K562 (cell line): ENCODE measurements around the gene MAK. TPM values are rescaled to one million over a fixed set of nuclear protein-coding genes. Genes with fewer than 3 reads are reported as not detected.

Experiments
- ARID2 ChIP-seq: fragments of 450-650 bp; IDR thresholded peaks from 2 replicates; pipeline ENCODE4 v1.6.1; 2017; ENCODE audit warnings: antibody characterized with exemption, mild to moderate bottlenecking
- CCNT2 ChIP-seq: IDR thresholded peaks from 2 replicates; pipeline ENCODE4 v1.6.1; 2011; ENCODE audit warnings: borderline replicate concordance, low read depth, mild to moderate bottlenecking, moderate library complexity, mixed read lengths, low read length; ENCODE audit not compliant: insufficient read length; ENCODE audit errors: extremely low read depth
- CREB1 ChIP-seq, 2 experiments: sonication (generic) in 1 of 2; formaldehyde crosslinking in 1 of 2; IDR thresholded peaks; 2 replicates each; pipeline versions ENCODE4 v1.6.1 to v1.8.0; 2012 to 2022; ENCODE audit warnings: inconsistent platforms in 1 of 2, mild to moderate bottlenecking in 1 of 2, missing genetic modification reagents in 1 of 2, moderate library complexity in 1 of 2
- FOXA3 ChIP-seq, 2 experiments: fragments of 450-650 bp in 1 of 2; sonication (generic) in 1 of 2; formaldehyde crosslinking; IDR thresholded peaks in 1 of 2; conservative IDR thresholded peaks in 1 of 2; 2 replicates each; pipeline versions ENCODE4 v1.4.0 to v1.8.0; 2020 to 2022; ENCODE audit warnings: mild to moderate bottlenecking in 2 of 2, missing genetic modification reagents in 1 of 2
- GABPA ChIP-seq: fragments of 200-800 bp; sonication (Bioruptor generic); conservative IDR thresholded peaks from 2 replicates; pipeline ENCODE4 v1.6.1; 2016; ENCODE audit warnings: low read depth, missing genetic modification characterization, missing compliant biosample characterization
- JUND ChIP-seq, 2 experiments: IDR thresholded peaks; 2 replicates in 1 of 2; 3 replicates in 1 of 2; pipeline ENCODE4 v1.6.1; 2011; ENCODE audit warnings: borderline replicate concordance in 2 of 2, low read depth in 2 of 2, low read length in 2 of 2, improper control_type of control experiment in 1 of 2, missing biosample characterization in 1 of 2, missing genetic modification characterization in 1 of 2, missing genetic modification reagents in 1 of 2
- MAFK ChIP-seq: IDR thresholded peaks from 2 replicates; pipeline ENCODE4 v1.6.1; 2011; ENCODE audit warnings: low read length, improper control_type of control experiment
- MCM3 ChIP-seq: fragments of 450-650 bp; IDR thresholded peaks from 2 replicates; pipeline ENCODE4 v1.6.1; 2016
- MCM7 ChIP-seq, 2 experiments: fragments of 450-650 bp; IDR thresholded peaks; 2 replicates each; pipeline ENCODE4 v1.6.1; 2016 to 2018
- NFE2 ChIP-seq: IDR thresholded peaks from 2 replicates; pipeline ENCODE4 v1.6.1; 2014; ENCODE audit warnings: antibody characterized with exemption, low read depth
- TAF1 ChIP-seq: IDR thresholded peaks from 2 replicates; pipeline ENCODE4 v1.6.1; 2011; ENCODE audit warnings: mild to moderate bottlenecking, low read length, moderate library complexity; ENCODE audit not compliant: insufficient read depth, control insufficient read depth, severe bottlenecking; ENCODE audit errors: extremely low read depth
- TBP ChIP-seq: optimal IDR thresholded peaks from 2 replicates; pipeline ENCODE3; 2011; ENCODE audit warnings: low read depth, low read length, improper control_type of control experiment
- ZNF224 ChIP-seq: sonication (generic); formaldehyde crosslinking; IDR thresholded peaks from 2 replicates; pipeline ENCODE4 v1.8.0; 2022; ENCODE audit warnings: mild to moderate bottlenecking, missing genetic modification reagents
- ZNF311 ChIP-seq: fragments of 250-450 bp; sonication (Bioruptor Pico); IDR thresholded peaks from 2 replicates; pipeline ENCODE4 v1.4.0; 2020; ENCODE audit warnings: mild to moderate bottlenecking, moderate library complexity
- ZNF316 ChIP-seq: fragments of 450-650 bp; IDR thresholded peaks from 2 replicates; pipeline ENCODE4 v1.6.1; 2016
- ZNF561 ChIP-seq: fragments of 450-650 bp; formaldehyde crosslinking; conservative IDR thresholded peaks from 2 replicates; pipeline ENCODE4 v1.4.0; 2020; ENCODE audit warnings: mild to moderate bottlenecking, moderate library complexity
- polyA plus RNA-seq, 8 experiments: library from polyadenylated mRNA; depleted of rRNA in 4 of 8; stranded (reverse) in 5 of 8; unstranded in 3 of 8; fragments of >200 nt; fragmentation: Nextera tagmentation in 2 of 8; fragmentation: Illumina TruSeq in 1 of 8; extraction: Ambion mirVana in 2 of 8; extraction: Trizol in 1 of 8; gene quantifications; 2 replicates each; pipeline versions ENCODE4 v1.2.1 to v1.2.3, GENCODE V29; 2011 to 2014; ENCODE audit warnings: inconsistent platforms in 1 of 8, missing spikeins in 1 of 8
- total RNA-seq, 7 experiments: library from RNA; depleted of rRNA in 6 of 7; stranded (reverse); fragments of >200 nt in 6 of 7; fragmentation: Illumina TruSeq in 2 of 7; extraction: Trizol in 2 of 7; gene quantifications; 2 replicates each; pipeline versions ENCODE4 v1.2.1 to v1.2.3, GENCODE V29; 2011 to 2021; ENCODE audit warnings: low replicate concordance in 1 of 7
- TF ChIP-seq, protein P1 (sequence below), 2 experiments: fragments of 450-650 bp in 1 of 2; sonication (generic) in 1 of 2; formaldehyde crosslinking; conservative IDR thresholded peaks; 2 replicates each; pipeline versions ENCODE4 v1.4.0 to v1.8.1; 2020 to 2022; ENCODE audit warnings: mild to moderate bottlenecking in 1 of 2, missing genetic modification reagents in 1 of 2
- TF ChIP-seq, protein P2 (sequence below), 3 experiments: IDR thresholded peaks in 2 of 3; conservative IDR thresholded peaks in 1 of 3; 2 replicates each; pipeline ENCODE4 v1.5.1; 2011 to 2012; ENCODE audit warnings: low read length in 3 of 3, mild to moderate bottlenecking in 3 of 3, control low read depth in 2 of 3, improper control_type of control experiment in 1 of 3, inconsistent platforms in 1 of 3, low read depth in 1 of 3, mixed read lengths in 1 of 3, moderate library complexity in 1 of 3; ENCODE audit not compliant: insufficient read depth in 2 of 3
- TF ChIP-seq, protein P3 (sequence below), 2 experiments: fragments of 450-650 bp in 1 of 2; sonication (generic) in 1 of 2; formaldehyde crosslinking in 1 of 2; IDR thresholded peaks in 1 of 2; conservative IDR thresholded peaks in 1 of 2; 2 replicates each; pipeline versions ENCODE4 v1.6.1 to v1.8.1; 2016 to 2023; ENCODE audit warnings: mild to moderate bottlenecking in 2 of 2, moderate library complexity in 2 of 2, inconsistent platforms in 1 of 2, missing genetic modification reagents in 1 of 2
- TF ChIP-seq, protein P4 (sequence below): sonication (generic); formaldehyde crosslinking; IDR thresholded peaks from 2 replicates; pipeline ENCODE4 v1.8.1; 2023; ENCODE audit warnings: mild to moderate bottlenecking, missing genetic modification reagents
- TF ChIP-seq, protein P5 (sequence below), 2 experiments: fragments of 200-800 bp in 1 of 2; sonication (Bioruptor generic) in 1 of 2; sonication (generic) in 1 of 2; formaldehyde crosslinking in 1 of 2; IDR thresholded peaks in 1 of 2; conservative IDR thresholded peaks in 1 of 2; 2 replicates each; pipeline versions ENCODE4 v1.5.0 to v1.6.1; 2016 to 2020; ENCODE audit warnings: missing compliant biosample characterization in 1 of 2, missing genetic modification characterization in 1 of 2, missing genetic modification reagents in 1 of 2

The MAK gene
- total and polyA plus RNA-seq, 9 of the 15 experiments (the other 6 are each of a cell fraction or from before 2014, with no cell fraction given) = 0.25 to 1.1 (median 0.53) TPM

DNA sequence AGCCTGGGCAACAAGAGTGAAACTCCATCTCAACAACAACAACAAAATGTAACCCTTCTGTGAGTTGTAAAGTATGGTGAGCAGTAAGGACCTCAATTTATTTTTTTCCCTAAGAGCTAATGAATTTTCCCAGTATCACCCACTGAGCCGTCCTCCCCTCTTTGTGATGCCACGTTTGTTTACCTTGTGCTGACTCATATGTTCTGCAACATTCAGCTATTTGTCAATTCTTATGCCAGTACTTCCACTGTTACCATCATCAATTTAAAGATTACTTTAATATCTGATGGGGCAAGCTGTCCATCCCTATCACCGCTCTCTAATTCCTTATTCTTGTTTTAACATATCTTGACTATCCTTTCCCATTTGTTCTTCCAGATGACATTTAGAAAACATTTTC is 37.5 kb downstream of the MAK start (continued):
- no peak for TF ChIP-seq TBP
- TF ChIP-seq, protein P1, sequence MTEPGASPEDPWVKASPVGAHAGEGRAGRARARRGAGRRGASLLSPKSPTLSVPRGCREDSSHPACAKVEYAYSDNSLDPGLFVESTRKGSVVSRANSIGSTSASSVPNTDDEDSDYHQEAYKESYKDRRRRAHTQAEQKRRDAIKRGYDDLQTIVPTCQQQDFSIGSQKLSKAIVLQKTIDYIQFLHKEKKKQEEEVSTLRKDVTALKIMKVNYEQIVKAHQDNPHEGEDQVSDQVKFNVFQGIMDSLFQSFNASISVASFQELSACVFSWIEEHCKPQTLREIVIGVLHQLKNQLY (CRISPR knock-in tag; conservative IDR thresholded peaks at IDR 0.05) = no peak
- TF ChIP-seq MAFK = peak; percentile 15; the same call in 1 of the 2 replicates
- peak in 1 of 2 experiments; percentile 55; a peak in 1 of 4 replicates for TF ChIP-seq FOXA3 (CRISPR knock-in tag; conservative IDR thresholded peaks at IDR 0.05 in 1 of 2, IDR thresholded peaks at IDR 0.05 in 1 of 2)
- TF ChIP-seq GABPA (tag) = no peak
- TF ChIP-seq, protein P2, sequence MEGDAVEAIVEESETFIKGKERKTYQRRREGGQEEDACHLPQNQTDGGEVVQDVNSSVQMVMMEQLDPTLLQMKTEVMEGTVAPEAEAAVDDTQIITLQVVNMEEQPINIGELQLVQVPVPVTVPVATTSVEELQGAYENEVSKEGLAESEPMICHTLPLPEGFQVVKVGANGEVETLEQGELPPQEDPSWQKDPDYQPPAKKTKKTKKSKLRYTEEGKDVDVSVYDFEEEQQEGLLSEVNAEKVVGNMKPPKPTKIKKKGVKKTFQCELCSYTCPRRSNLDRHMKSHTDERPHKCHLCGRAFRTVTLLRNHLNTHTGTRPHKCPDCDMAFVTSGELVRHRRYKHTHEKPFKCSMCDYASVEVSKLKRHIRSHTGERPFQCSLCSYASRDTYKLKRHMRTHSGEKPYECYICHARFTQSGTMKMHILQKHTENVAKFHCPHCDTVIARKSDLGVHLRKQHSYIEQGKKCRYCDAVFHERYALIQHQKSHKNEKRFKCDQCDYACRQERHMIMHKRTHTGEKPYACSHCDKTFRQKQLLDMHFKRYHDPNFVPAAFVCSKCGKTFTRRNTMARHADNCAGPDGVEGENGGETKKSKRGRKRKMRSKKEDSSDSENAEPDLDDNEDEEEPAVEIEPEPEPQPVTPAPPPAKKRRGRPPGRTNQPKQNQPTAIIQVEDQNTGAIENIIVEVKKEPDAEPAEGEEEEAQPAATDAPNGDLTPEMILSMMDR (IDR thresholded peaks at IDR 0.05 in 2 of 3, conservative IDR thresholded peaks at IDR 0.05 in 1 of 3; ENCODE audit: insufficient read depth in 2 of 3, low read depth in 1 of 3, low read length in 3 of 3) = no peak
- TF ChIP-seq, protein P3, sequence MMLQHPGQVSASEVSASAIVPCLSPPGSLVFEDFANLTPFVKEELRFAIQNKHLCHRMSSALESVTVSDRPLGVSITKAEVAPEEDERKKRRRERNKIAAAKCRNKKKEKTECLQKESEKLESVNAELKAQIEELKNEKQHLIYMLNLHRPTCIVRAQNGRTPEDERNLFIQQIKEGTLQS (IDR thresholded peaks at IDR 0.05) = peak; percentile 71
- TF ChIP-seq, protein P3 (CRISPR knock-in tag; conservative IDR thresholded peaks at IDR 0.05) = no peak
- no peak for TF ChIP-seq CCNT2
- no peak for TF ChIP-seq ARID2
- no peak for TF ChIP-seq MCM3
- TF ChIP-seq, protein P4, sequence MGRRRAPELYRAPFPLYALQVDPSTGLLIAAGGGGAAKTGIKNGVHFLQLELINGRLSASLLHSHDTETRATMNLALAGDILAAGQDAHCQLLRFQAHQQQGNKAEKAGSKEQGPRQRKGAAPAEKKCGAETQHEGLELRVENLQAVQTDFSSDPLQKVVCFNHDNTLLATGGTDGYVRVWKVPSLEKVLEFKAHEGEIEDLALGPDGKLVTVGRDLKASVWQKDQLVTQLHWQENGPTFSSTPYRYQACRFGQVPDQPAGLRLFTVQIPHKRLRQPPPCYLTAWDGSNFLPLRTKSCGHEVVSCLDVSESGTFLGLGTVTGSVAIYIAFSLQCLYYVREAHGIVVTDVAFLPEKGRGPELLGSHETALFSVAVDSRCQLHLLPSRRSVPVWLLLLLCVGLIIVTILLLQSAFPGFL (CRISPR knock-in tag) = no peak
- no peak for TF ChIP-seq CREB1 (IDR thresholded peaks at IDR 0.05)
- no peak for TF ChIP-seq CREB1 (CRISPR knock-in tag; IDR thresholded peaks at IDR 0.05)
- TF ChIP-seq MCM7 (IDR thresholded peaks at IDR 0.05) = no peak
- peak; percentile 91 for TF ChIP-seq ZNF316
- no peak for TF ChIP-seq ZNF224 (CRISPR knock-in tag)
- TF ChIP-seq NFE2 = 0 out of 2 replicates have a peak, but pooled peaks have one; percentile 14
- no peak for TF ChIP-seq ZNF561 (CRISPR knock-in tag)
- no peak for TF ChIP-seq ZNF311
- no peak for TF ChIP-seq TAF1
- TF ChIP-seq, protein P5, sequence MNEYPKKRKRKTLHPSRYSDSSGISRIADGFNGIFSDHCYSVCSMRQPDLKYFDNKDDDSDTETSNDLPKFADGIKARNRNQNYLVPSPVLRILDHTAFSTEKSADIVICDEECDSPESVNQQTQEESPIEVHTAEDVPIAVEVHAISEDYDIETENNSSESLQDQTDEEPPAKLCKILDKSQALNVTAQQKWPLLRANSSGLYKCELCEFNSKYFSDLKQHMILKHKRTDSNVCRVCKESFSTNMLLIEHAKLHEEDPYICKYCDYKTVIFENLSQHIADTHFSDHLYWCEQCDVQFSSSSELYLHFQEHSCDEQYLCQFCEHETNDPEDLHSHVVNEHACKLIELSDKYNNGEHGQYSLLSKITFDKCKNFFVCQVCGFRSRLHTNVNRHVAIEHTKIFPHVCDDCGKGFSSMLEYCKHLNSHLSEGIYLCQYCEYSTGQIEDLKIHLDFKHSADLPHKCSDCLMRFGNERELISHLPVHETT (CRISPR knock-in tag; conservative IDR thresholded peaks at IDR 0.05 in 1 of 2, IDR thresholded peaks at IDR 0.05 in 1 of 2) = no peak
- TF ChIP-seq JUND (IDR thresholded peaks at IDR 0.05; ENCODE audit: borderline replicate concordance, low read depth, low read length) = peak; percentile 56; the same call in 1 of the 2 replicates
- peak; percentile 11; the same call in 1 of the 3 replicates for TF ChIP-seq JUND (tag; IDR thresholded peaks at IDR 0.05; ENCODE audit: borderline replicate concordance, low read depth, low read length)
- TF ChIP-seq, all 486 proteins: peak for 10
